C4-2B (cell line): ENCODE data around the gene FAM120B.

Source experiments
- H3K27ac ChIP-seq: fragments of 450-650 bp; 2 replicates; pipeline ENCODE4 v1.5.1; 2017
- ZFX ChIP-seq: fragments of 450-650 bp; IDR thresholded peaks from 2 replicates; pipeline ENCODE4 v1.6.1; 2017
- TF ChIP-seq, protein P1 (sequence below): fragments of 450-650 bp; conservative IDR thresholded peaks from 2 replicates; pipeline ENCODE4 v1.5.1; 2017; ENCODE audit warnings: mild to moderate bottlenecking

FAM120B gene

DNA sequence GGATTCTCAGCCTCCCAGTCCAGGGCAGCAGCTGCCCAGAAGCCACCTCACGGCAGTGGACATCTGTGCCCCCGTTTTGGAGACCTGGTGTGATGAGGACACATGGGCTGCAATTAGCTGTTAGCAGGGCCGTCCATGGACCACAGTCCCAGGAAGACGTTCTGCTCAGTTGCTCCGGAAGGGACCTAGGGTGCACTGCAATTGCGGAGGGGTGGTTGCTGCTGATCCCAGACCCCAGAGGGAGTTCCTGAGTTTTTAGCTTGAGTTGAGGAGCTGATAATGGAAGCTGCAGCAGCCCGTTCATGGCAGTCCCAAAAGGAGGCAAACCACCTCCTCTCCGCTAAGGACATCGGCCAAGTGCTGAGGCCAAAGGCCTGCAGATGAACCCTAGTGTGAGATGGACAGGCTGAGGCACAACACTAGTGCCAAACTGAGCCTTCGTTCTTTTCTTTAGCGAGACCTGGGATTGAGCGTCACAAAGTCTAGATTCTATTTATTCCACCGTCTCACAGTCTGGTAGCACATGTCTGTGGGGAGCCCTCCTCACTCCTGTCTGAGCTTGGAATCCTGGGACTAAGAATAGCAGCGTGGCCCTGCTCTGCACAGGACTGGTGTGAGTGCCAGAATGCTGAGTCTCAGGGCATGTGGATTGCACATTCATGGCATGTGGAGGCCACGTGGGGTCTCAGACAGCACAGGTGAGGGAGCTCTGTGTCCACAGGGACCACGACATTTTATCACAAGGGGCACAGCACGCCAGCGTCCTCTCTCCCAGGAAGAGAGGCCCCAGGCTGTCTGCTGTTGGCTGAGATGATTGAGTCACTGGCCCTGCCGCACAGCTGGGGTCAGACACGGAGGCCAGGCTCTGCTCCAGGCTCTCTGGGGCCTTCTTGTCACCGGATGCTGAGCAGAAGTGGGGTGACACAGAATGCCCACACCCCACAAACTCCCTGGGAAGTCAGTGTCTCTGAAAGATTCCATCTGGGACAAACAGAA lies 133.1 kb downstream of the FAM120B start:
- no peak overlapping the region for H3K27ac ChIP-seq
- TF ChIP-seq, protein P1, sequence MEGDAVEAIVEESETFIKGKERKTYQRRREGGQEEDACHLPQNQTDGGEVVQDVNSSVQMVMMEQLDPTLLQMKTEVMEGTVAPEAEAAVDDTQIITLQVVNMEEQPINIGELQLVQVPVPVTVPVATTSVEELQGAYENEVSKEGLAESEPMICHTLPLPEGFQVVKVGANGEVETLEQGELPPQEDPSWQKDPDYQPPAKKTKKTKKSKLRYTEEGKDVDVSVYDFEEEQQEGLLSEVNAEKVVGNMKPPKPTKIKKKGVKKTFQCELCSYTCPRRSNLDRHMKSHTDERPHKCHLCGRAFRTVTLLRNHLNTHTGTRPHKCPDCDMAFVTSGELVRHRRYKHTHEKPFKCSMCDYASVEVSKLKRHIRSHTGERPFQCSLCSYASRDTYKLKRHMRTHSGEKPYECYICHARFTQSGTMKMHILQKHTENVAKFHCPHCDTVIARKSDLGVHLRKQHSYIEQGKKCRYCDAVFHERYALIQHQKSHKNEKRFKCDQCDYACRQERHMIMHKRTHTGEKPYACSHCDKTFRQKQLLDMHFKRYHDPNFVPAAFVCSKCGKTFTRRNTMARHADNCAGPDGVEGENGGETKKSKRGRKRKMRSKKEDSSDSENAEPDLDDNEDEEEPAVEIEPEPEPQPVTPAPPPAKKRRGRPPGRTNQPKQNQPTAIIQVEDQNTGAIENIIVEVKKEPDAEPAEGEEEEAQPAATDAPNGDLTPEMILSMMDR = no peak
- no peak for TF ChIP-seq ZFX

DNA sequence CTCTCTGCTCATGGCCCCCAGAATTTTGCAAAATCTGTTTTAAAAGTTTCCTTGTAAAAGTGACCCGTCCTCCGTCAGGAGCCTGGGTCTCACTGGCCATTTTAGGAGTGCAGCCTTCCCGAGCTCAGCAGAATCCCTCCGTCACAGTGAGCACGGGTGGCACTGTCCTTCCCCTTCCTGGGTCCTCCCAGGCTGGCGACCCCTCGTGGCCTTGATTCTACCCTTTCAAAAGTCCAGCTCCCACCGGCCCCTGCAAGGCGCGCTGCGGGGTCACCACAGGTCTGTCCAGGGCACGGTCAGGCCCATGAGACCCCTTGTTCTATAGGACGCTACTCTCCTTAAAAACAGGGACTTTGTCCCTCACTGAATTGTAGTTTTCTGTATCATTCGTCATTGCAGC lies 133.9 kb downstream of the FAM120B start:
- no peak overlapping the region for H3K27ac ChIP-seq

DNA sequence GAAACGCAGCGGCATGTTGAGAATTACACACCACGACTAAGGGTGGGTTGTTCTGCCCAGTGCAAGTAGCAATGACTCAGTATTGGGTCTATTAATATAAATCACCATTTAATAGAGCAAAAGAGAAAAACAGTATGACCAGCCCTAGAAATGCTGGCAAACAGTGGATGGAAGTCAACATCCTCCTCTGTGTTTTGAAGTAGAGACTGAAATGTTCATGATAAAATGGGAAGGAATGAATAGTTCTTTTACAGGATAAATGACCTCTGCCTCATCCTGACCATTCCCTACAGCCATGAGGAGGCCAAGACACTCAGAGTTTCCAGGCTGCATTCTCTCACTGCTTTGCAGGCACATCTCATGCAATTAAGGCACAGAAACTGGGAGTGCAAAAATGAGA lies 134.8 kb downstream of the FAM120B start:
- no peak overlapping the region for H3K27ac ChIP-seq
- TF ChIP-seq, protein P1 = no peak
- TF ChIP-seq ZFX = no peak

More for the DNA sequence above, 133.9 kb downstream of the FAM120B start:
- TF ChIP-seq, protein P1 = no peak
- no peak for TF ChIP-seq ZFX

DNA sequence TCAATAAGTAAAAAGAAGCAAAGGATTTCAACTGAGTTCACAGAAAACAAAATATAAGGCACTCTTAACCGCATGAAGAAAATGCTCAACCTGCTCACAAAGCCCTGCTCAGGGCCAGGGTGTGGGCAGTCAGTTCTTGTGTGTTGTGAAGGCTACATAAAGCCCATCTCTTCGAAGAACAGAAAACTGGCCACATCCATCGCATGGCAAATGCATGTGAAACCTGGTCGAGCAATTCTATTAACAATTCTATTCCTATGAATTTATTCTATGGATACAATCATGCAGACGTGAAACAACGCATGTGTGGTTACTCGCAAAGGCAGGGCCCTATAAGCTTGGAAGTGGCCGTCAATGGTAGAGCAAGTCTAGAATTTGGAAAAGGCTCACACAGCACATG lies 136.0 kb downstream of the FAM120B start:
- TF ChIP-seq ZFX = no peak
- TF ChIP-seq, protein P1 = no peak
- H3K27ac ChIP-seq = no peak overlapping the region

DNA sequence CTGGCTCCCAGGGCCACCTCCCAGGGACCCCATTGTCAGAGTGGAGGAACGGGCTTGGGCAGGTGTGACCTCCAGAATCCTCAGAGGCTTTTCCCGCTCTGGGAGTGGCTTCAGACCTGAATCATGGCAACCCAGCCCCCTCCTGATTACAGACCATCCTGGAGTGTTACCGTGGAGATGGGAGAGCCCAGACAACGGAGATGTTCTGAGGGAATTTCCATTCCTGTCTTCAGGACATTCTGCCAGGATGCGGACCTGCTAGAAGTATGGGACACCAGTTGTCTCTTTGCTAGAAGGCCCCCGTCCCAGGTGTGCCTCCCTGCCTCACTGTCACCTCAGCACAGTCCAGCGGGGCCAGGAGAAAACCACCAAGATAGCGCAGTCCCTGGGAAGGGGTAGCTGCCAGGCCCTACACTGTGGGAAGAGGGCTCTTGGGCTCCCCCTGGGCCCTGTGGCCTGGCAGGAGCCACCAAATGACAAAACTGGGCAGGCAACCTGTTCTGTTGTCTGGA lies 136.6 kb downstream of the FAM120B start:
- TF ChIP-seq, protein P1 = no peak

DNA sequence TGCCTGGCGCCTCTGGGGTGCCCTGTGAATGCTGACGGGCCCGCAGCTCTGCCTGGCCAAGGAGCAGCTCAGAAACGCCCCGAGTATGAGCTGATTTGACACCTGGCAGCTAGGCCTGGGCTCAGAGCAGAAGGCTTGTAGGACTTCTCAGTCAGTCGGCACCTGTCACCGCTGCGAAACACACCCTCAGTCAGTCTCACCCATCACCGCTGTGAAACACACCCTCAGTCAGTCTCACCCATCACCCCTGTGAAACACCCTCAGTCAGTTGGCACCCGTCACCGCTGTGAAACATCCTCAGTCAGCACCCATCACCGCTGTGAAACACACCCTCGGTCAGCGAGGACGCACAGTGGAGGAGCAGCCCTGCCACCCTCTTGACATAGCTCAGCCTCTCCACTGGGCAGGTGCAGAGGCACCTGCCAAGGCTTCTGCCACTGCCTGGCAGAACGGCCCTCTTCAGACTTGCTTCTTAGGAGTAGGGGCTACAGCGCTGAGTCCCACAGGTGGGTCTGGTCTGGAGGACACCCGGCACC lies 137.6 kb downstream of the FAM120B start:
- H3K27ac ChIP-seq = no peak overlapping the region
- TF ChIP-seq ZFX = no peak
- TF ChIP-seq, protein P1 = no peak

More for the DNA sequence above, 136.6 kb downstream of the FAM120B start:
- no peak overlapping the region for H3K27ac ChIP-seq

DNA sequence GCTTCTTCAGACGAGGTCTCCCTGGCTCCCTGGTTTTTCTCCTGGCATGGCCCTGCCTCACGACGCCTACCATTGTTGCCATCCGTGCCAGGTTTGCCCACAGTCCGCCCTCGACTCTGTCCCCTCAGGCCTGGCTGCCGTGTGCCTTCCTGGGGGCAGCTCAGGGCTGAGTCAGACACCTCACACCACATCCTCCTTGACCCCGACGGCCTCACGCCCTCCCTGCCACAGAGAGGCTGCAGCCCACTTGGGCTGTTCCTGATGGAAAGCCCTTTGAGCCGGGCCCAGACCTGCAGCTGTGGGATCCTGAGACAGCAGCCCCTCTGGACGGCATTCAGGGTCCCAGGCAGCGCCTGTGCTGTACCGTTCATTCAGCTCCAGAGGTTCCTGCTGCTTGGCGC lies 138.3 kb downstream of the FAM120B start:
- H3K27ac ChIP-seq = no peak overlapping the region
- TF ChIP-seq, protein P1 = no peak
- no peak for TF ChIP-seq ZFX
